GM20431 (cell line): ENCODE data around the gene LRRC7.

Experiments used
- in situ Hi-C: fragments of 300-500 bp; cut with MseI, MboI; formaldehyde crosslinking; loops from one replicate; pipeline ENCODE4 v1.15.0; 2020; ENCODE audit warnings: low sequenced_read_pairs; ENCODE audit not compliant: unreplicated experiment

Gene LRRC7

GRCh38 chr1:70066711-70067110 lies 499.0 kb downstream of the LRRC7 start:
- in situ Hi-C loops, result no loop called here

DNA sequence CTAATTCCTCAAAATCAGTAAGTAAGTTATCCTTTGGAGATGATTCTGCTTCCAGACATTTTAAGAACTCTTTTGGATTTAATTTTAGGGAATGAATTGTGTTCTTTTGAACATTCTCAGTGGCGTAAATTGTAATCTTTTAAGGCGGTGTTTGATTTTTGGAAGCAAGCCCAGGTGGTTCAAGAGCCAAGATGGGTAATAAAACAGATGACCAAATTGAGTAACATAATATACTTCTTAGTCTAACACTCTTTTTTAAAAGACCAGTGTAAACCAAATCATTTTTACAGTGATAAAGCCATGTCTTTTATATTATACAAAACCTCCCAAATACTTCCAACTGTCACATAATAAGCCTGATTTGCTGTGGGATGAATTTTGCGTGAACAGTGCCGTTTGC lies 503.9 kb downstream of the LRRC7 start:
- in situ Hi-C loops, result no loop called here

DNA sequence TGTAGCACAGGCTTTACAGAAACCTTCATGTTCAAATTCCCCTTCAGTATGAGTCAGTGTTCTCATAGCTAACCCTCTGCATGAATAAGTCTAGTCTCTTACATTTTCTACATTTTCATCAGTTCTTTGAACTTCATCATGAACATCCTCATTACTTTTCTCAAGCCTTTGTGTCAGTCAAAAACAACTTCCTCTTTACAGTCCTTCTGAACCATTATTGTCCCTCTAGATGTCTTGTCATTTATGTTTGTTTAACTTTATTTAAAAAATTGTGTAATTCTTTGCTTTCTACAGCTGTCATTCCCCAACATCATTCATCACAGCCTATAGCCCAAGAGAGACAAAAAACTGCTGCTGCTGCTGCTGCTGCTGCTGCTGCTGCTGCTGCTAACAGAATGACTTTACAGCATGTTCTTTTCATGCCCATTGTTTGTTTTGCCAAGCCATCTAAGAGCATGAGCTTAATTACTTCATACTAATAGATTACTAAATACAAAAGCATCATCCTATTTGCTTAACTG lies 504.6 kb downstream of the LRRC7 start:
- in situ Hi-C loops, result no loop called here

- in situ Hi-C loops, result no loop called here
Observed at GRCh38 chr1:70075761-70076160, 508.0 kb downstream of the LRRC7 start.

- in situ Hi-C loops, result no loop called here
Observed at GRCh38 chr1:70077066-70077465, 509.3 kb downstream of the LRRC7 start.

DNA sequence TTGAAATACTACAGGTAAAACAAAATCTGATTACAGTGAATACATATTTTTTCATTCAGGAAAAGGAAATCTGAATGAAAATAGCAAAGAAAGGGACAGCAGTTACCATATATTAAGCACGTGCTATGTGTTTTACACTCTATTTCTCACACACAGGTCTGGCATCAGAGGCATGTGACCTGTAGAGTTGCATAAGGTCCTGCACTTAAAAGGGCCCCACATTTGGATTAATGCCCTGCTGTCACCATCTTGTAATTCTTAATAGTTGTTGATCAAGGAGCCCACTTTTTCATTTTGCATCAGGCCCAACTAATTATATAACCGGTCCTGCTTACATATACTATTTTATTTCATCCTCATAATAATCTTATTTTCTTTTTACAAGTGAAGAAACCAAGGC lies 511.8 kb downstream of the LRRC7 start:
- in situ Hi-C loops, result no loop called here

- in situ Hi-C loops, result no loop called here
Observed at GRCh38 chr1:70083519-70083918, 515.8 kb downstream of the LRRC7 start.

GRCh38 chr1:70084314-70084915 lies 516.7 kb downstream of the LRRC7 start:
- in situ Hi-C loops, result no loop called here

GRCh38 chr1:70085521-70085920 lies 517.8 kb downstream of the LRRC7 start:
- in situ Hi-C loops, result no loop called here

DNA sequence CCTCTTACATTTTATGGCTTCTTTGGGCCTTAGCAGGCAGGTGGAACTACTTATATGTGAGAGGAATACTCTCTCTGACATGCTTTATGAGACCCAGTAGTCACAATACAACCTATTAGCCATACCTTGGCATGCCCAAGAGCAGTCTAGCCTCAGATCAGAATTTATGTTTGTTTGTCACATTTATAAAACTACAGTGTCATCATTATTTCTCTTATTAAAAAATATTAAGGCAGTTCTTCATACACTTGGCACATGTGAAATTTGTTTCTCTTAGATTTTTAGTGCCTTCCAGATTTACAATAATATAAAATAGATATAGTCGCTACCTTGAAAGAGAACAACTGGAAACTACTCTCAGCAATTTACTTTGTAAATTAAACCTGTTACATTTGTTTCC lies 519.2 kb downstream of the LRRC7 start:
- in situ Hi-C loops, result no loop called here

DNA sequence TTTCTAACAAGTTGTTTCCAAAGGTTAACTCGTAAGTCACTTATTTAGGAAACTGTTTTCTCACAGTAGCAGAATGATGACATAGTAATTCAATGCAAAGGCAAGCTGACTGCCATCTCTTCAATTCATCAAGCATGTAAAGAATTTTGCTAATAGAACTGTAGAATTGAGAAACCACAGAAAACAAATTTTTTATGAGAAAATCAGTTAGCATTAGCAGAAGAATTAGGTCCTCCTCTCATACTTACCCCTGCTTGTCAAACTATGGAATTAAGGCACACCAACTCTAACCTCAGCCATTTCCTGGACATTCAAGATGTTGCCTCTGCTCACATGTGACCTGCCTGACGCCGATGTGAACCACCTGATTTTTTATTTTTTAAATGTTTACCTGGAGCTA lies 522.4 kb downstream of the LRRC7 start:
- in situ Hi-C loops, result no loop called here

- in situ Hi-C loops, result no loop called here
Observed at GRCh38 chr1:70090875-70091274, 523.2 kb downstream of the LRRC7 start.

DNA sequence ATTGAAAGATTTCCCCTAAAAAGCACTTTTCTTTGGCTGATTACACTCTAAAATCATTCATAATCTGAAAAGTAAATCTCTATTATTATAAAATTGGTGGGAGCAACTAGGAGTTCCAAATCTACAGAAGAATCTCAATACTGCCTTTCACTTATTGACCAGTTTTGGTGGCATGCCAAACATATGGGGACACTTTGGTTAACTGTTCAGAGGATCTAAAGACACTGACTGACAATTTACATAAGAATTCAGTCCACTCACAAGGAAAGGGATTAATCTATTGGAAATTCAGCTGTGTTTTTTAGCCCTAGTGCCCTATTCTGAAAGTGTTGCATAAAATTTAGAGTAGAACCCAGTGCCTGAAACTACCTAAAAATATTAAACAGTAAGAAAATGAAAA lies 524.1 kb downstream of the LRRC7 start:
- in situ Hi-C loops, result no loop called here

DNA sequence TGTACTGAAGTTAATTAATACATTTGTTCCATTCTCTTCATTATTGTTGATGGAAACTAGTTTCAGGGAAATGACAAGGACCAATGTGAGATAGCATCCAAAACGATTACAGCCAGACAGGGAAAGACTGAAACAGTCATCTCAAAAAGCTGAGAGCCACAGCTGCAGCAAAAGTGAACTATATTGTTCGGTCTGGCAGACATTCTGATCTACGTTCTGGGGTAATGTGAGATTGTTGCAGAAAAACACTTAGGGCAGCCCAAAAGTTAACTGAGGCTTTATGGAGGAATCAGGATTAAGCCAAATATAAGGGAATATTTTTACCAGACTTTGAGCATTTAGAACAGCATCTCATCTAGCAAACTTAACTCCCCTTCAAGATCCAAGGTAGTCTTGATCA lies 524.8 kb downstream of the LRRC7 start:
- in situ Hi-C loops, result no loop called here

DNA sequence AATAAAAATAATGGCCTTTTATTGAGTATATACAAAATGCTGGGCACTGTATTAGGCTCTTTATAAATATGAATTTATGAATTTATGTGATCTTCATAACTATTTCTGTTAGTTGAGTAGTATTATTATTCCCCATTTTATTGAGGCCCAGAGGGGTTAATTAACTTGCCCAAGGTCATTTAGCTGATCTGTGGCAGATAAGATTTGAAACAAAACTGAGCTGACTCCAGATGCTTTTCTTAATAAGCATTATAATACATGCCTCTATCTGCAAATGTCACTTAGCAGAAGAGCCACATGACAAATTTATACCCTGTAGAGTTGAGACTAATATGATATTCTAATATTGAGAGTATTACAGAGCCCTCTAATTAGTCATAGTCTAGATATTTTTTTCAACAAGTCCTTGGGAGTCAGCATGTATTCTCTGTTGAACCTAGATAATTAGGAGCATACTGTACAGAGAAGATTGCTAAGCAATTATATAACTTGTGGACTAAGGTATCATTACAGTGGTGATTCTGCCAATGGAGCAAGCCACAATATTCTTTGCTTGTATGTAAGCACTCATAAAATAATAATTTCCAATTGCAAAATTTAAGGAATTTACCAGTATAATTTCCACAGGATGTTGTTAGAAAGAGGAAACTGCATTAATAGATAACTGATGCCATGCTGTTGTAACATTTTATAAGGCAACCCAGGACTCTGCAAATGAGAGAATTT lies 525.7 kb downstream of the LRRC7 start:
- in situ Hi-C loops, result no loop called here

- in situ Hi-C loops, result no loop called here
Observed at GRCh38 chr1:70101231-70101630, 533.5 kb downstream of the LRRC7 start.

- in situ Hi-C loops, result no loop called here
Observed at GRCh38 chr1:70101774-70102173, 534.1 kb downstream of the LRRC7 start.

DNA sequence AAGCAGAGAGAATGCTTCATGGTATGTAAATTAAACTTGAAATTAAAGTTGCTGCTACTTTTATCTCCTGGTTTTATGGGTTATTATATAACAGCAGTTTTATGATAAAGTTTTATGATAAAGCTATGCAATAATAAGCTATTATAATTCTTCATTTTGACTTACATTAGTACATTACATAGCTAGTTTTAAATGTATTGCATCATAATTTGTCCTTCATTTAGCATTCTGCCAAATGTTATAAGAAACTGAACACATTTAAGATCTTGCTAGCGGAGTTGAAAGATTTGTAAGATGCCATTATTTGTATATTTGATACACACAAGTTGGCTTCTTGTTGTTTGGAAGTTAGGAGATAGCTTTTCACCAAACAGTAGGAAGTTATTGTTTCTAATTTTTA lies 536.0 kb downstream of the LRRC7 start:
- in situ Hi-C loops, result no loop called here

DNA sequence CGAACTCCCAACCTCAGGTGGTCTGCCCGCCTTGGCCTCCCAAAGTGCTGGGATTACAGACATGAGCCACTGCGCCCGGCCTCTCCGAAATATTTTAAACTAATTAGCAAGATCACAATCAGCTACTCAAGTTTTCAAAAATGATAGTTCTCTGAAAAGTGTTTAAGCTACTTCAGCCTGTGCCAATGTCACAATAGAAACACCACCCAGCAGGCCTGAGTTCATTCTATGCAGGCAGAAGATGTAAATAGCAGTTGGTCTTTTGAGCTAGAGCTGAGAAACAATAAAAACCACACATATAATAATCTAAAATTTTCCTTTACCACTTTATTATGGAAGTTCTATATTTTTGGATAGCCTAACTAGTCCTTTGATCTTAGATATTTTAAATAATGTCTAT lies 541.5 kb downstream of the LRRC7 start:
- in situ Hi-C loops, result no loop called here

- in situ Hi-C loops, result no loop called here
Observed at GRCh38 chr1:70112838-70113237, 545.1 kb downstream of the LRRC7 start.

DNA sequence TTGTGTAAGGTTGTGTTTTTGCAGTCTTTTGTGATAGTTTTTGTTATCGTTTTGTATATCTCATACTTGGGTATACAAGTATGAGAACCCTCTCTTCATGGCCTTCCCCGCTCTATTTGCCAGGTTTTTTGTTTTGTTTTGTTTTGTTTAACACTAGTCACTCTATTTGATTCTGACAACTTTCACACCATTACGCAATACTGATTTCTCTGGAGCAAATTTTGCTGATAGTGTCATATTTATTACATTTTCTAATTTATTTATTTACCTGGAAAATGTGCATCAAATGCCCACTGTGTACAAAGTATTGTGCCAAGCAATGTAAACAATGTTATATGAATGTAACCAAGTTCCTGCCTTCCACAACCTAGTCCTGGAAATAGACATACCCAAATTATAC lies 547.6 kb downstream of the LRRC7 start:
- in situ Hi-C loops, result no loop called here

DNA sequence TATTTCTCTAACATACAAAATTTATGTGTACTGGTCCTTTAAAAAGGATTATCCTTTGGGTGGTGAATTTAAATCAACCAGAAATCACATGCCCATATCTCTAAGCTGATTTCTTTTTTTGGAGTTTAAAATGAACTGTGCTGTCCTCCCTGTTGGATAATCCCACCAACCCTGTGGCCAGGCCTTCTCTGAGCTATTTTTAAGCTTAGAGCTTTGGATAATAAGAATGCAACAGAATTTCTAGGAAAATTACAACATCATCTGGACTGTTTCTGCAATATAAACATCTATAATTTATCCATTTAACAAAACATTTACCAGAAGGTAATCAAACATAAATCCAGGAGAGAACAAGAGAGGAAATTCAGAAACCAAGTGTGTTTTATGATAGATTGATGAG lies 549.3 kb downstream of the LRRC7 start:
- in situ Hi-C loops, result no loop called here
